HFF-Myc (cell line): ENCODE measurements around the gene ZNF638.

Experiments used
- DNase-seq: peaks from one replicate; pipeline ENCODE4 v3.0.0-alpha.2; 2011; ENCODE audit warnings: low read depth; ENCODE audit errors: extremely low read depth
- H3K4me3 ChIP-seq: replicated peaks from 2 replicates; pipeline ENCODE4 v1.5.1; 2011; ENCODE audit warnings: low read depth, mild to moderate bottlenecking, control low read depth, low read length
- CTCF ChIP-seq: IDR thresholded peaks from 2 replicates; pipeline ENCODE4 v1.5.1; 2012; ENCODE audit warnings: mild to moderate bottlenecking, low read depth, low read length, control low read depth; ENCODE audit errors: missing control alignments

The ZNF638 gene

DNA sequence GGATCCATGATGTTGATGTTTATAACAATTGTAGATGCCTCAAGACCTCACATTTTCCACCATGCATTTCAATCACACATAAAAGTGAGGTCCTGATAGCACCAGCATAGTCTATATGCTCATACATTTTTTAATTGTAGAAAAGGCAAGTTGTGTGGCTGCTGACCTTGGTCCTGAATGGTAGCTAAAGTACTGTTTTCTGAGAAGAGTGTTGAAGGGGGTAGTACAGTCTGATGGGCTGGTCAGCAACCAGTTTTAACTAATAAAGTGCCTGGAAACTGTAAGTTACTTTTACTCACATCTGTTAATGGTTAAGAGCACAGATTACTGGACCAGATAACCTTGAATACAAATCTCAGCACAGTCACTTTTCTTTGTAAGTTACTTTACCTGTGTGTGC is 15.9 kb downstream of the ZNF638 start:
- no peak overlapping the region for H3K4me3 ChIP-seq
- no peak for TF ChIP-seq CTCF
- peak; percentile 21 for DNase-seq

- DNase-seq, result no peak
- TF ChIP-seq CTCF, result no peak
- no peak overlapping the region for H3K4me3 ChIP-seq
Measured at GRCh38 chr2:71348302-71348701, 16.7 kb downstream of the ZNF638 start.

GRCh38 chr2:71353248-71353647 is 21.7 kb downstream of the ZNF638 start:
- DNase-seq, result no peak
- H3K4me3 ChIP-seq, result no peak overlapping the region
- no peak for TF ChIP-seq CTCF

DNA sequence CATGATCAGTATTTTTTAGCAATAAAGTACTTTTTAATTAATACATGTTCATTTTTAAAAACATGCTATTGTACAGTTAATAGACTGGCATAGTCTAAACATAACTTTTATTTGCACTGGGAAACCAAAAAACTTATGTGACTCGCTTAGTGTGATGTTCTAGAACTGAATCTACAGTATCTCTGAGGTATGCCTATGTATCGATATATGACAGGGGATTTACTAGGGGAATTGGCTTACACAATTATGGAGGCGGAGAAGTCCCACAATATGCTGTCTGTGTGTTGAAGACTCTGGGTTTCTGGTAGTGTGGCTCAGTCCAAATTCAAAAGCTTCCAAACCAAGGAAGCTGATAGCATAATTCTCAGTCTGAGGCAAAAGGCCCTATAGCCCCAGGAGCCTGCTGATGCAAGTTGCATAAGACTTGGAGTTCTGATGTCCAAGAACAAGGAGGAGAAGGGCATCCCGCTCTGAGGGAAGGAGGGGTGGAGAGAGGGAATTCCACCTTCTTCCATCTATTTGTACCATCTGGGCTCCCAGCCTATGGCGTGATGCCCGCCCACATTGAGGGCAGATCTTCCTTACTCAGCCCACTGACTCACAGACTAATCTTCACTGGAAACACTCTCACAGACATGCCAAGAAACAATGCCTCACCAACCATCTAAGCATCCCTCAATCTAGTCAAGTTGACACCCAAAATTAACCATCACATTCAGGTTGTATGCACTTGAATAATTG is 27.5 kb downstream of the ZNF638 start:
- no peak for TF ChIP-seq CTCF
- H3K4me3 ChIP-seq, result no peak overlapping the region
- peak; percentile 9 for DNase-seq

GRCh38 chr2:71360434-71360975 is 28.9 kb downstream of the ZNF638 start:
- no peak for TF ChIP-seq CTCF
- no peak overlapping the region for H3K4me3 ChIP-seq
- DNase-seq, result no peak

GRCh38 chr2:71361631-71362030 is 30.0 kb downstream of the ZNF638 start:
- no peak for DNase-seq
- TF ChIP-seq CTCF, result no peak
- H3K4me3 ChIP-seq, result no peak overlapping the region
